Testis (tissue), 2 donors: Measurements from ENCODE around the gene ADAMTSL1.

Experiments used
- CTCF ChIP-seq, 3 experiments: fragments of 450-650 bp in 2 of 3; fragments of 200-600 bp in 1 of 3; sonication (generic) in 1 of 3; IDR thresholded peaks; one replicate each; pipeline ENCODE4 v1.5.1; 2016 to 2019; ENCODE audit warnings: antibody characterized with exemption in 3 of 3, mild to moderate bottlenecking in 2 of 3, moderate library complexity in 1 of 3
- POLR2A ChIP-seq: fragments of 450-650 bp; IDR thresholded peaks from one replicate; pipeline ENCODE4 v1.6.1; 2017; ENCODE audit warnings: antibody characterized with exemption, mild to moderate bottlenecking, moderate library complexity

- no peak for TF ChIP-seq CTCF (IDR thresholded peaks at IDR 0.05)
- no peak for TF ChIP-seq POLR2A
Measured at GRCh38 chr9:18598969-18599368, 125.0 kb downstream of the ADAMTSL1 start.
